ENCODE measurements around the gene FLG2.
A peak's percentile ranks its signal among the peaks of the same experiment; 100 is the strongest.

FLG2 gene

DNA sequence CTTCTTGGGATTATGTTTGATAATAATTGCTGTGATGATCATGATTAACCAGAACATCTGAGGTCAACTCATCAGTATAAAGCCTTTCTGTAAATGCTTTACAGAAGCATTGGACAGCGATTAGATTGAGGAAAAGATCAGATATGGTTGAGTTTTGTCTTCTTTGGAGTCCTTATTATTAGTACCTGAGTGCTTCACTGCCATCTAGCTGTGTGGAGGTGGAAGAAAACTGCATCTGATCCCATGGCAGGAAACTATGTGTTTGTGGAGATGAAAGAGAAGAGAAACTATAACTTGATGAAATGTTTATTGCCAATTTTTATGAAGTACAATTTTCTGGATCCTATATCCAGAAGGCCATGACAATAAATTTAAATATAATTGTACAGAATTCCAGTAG, 11.4 kb downstream of the FLG2 start:
- DNase-seq (ENCODE audit: insufficient read length, low spot score) (no peak), FAIRE-seq (no peak)
- TF ChIP-seq, protein P1, sequence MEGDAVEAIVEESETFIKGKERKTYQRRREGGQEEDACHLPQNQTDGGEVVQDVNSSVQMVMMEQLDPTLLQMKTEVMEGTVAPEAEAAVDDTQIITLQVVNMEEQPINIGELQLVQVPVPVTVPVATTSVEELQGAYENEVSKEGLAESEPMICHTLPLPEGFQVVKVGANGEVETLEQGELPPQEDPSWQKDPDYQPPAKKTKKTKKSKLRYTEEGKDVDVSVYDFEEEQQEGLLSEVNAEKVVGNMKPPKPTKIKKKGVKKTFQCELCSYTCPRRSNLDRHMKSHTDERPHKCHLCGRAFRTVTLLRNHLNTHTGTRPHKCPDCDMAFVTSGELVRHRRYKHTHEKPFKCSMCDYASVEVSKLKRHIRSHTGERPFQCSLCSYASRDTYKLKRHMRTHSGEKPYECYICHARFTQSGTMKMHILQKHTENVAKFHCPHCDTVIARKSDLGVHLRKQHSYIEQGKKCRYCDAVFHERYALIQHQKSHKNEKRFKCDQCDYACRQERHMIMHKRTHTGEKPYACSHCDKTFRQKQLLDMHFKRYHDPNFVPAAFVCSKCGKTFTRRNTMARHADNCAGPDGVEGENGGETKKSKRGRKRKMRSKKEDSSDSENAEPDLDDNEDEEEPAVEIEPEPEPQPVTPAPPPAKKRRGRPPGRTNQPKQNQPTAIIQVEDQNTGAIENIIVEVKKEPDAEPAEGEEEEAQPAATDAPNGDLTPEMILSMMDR (IDR thresholded peaks at IDR 0.05; ENCODE audit: insufficient read depth, missing control alignments) = peak; percentile 24

DNA sequence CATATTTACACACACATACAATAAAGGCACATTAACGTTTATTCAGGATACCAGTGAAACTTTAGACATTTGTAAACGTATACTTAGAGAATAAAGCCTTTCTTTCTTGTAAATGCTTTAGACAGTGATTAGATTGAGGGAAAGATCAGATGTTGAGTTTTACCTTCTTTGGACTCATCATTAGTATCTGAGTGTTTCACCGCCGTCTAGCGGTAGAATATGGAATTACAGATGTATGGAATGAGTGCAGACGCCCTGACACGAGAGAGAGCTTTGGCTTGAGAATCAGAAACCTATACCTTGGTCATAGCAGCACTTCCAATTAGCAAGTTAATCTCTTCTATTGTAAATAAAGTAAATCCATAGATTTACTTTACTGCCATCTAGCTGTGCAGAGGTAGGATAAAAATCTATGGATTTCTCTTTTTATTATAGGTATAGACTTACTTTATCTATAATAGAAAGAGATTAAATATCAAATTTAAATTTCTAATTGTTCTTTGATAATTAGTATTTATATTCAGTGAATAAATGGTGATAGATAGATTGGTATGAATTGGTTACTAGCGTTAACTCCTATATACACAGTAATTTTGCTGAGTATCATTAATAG, 12.6 kb downstream of the FLG2 start:
- TF ChIP-seq, protein P1 (IDR thresholded peaks at IDR 0.05; ENCODE audit: insufficient read depth, missing control alignments) = peak; percentile 93
- FAIRE-seq = no peak
- no peak for DNase-seq (ENCODE audit: insufficient read length, low spot score)

DNA sequence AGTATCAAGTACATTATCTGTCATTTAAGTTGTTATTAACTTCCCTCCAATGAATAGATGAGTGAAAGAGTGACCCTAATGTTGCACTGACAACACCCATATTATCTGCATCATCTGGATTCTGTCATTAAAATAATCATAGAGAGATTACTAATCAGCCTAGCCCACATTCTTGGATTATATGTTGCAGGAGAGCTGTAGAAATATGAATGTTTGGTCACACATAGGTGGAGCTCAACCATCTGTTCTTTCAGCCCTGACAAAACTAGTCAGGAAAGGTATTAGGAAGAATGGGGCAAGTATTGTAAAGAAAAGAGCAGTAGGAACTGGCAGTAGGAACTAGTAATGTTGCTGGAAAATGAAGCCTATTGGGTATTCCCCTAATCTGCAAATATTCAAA, 15.4 kb downstream of the FLG2 start:
- TF ChIP-seq, protein P1 (IDR thresholded peaks at IDR 0.05; ENCODE audit: insufficient read depth, missing control alignments) = no peak
- FAIRE-seq (no peak), DNase-seq (ENCODE audit: insufficient read length, low spot score) (no peak)

DNA sequence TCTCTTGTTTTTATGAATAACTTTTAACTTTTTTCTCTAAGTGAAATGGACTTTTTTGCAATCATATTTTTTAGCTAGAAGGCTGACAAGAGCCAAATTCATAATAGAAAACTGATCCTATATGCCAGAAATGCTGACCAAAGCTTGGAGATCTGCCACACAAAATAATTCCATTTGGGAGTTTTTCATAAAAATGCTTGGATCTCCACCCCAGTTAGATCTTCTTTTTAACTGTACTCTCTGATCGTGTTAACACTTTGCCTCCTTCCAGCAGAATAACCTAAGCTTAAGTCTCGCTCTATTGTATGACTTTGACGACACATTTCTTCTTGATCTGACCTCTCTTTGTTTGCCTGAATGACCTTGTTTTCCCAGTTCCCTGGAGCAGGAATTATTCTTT, 16.8 kb downstream of the FLG2 start:
- DNase-seq (ENCODE audit: insufficient read length, low spot score) (no peak), FAIRE-seq (no peak)
- TF ChIP-seq, protein P1 (IDR thresholded peaks at IDR 0.05; ENCODE audit: insufficient read depth, missing control alignments) = no peak

DNA sequence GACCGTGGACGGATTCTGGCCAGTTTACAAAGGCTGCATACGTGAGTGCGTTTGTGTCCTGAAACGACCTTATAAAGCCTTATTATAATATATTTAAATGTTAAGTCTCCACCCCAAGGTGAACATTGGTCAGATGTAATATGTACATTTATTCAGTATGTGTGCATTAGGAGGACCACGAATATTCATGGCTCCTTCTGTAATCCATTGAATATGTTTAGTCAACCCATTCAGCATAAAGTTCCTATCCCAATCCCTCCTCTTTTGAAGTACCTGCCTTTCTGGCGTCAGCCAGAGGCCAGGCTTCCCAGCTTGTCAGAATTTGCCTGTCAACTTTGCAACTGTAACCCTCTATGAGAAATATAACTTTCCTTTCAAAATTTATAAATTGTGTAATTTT, 24.4 kb downstream of the FLG2 start:
- FAIRE-seq = no peak
- no peak for DNase-seq (ENCODE audit: insufficient read length, low spot score)
- TF ChIP-seq, protein P1 (IDR thresholded peaks at IDR 0.05; ENCODE audit: insufficient read depth, missing control alignments) = no peak

DNA sequence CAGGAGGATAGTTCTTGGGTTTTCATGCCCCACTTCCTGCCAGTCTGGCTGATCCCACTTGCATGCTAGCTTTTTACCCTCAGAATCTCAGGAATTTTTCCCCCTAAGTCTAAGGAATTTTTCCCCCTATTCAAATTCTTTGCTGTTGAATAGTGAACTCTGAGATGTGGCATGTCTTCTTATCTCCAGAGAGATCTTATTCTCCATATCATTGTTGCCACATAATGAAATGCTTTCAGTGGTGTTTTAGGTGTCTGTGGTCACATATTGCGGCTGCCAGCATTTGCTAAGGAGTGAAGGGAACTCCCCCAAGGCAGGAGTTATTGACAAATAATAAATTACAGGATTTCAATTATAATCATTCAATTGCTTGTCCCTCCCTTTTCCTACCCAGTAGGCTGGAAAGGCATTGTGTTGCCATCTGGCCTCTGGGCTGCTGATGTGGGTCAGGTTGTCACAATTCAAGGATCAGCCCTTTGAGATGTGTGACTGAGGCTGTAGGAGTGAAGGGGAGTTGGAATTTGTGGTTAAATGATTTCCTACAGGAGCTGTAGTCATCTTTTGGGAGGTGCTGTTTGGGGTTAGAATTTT, 30.9 kb downstream of the FLG2 start:
- TF ChIP-seq, protein P1 (IDR thresholded peaks at IDR 0.05; ENCODE audit: insufficient read depth, missing control alignments) = no peak
- DNase-seq (ENCODE audit: insufficient read length, low spot score) (no peak), FAIRE-seq (no peak)

DNA sequence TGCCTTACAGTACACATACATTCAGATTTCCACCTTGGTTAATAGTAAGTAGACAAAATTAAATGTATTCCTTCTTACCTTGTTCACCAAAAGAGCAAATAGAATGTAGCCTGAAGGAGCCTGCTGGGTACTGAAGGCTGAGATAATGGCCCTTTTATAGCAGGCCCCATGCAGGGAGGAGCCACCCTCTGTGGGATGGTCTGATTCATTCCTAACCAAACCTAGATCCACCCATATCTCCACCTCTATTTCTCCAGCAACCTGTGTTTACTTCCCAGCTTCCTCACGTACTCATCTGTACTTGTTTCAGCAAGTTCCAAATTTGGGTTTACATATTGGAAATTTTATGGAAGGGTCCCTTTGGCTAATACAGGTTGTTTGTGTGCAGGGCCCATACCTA, 34.7 kb downstream of the FLG2 start, which contains the start of gene FLG:
TSS of gene FLG (minus strand) at position 129 of the 400 bp plus-strand sequence. CDS start 9,783 bp downstream, outside the sequence.
- FAIRE-seq = no peak

More for the DNA sequence above, 34.7 kb downstream of the FLG2 start, which contains the start of gene FLG:
- TF ChIP-seq, protein P1 (IDR thresholded peaks at IDR 0.05; ENCODE audit: insufficient read depth, missing control alignments) = no peak
- DNase-seq (ENCODE audit: insufficient read length, low spot score) = no peak

Measured in D721Med (cell line).